AG04449 (cell line): ENCODE results near the gene PRKN.

Source experiments
- CTCF ChIA-PET: fragments of 350-600 bp; formaldehyde crosslinking; extraction: SDS; loops from one replicate; lab custom pipeline; 2021; ENCODE audit warnings: antibody characterized with exemption; lab: Yijun Ruan, JAX
- POLR2A ChIA-PET: fragments of 400-600, 350-600 bp; formaldehyde crosslinking; extraction: SDS; loops from one replicate; lab custom pipeline; 2020; ENCODE audit warnings: antibody characterized with exemption, inconsistent platforms; lab: Yijun Ruan, JAX
- DNase-seq: peaks from one replicate; pipeline ENCODE4 v3.0.0-alpha.2; 2010; ENCODE audit warnings: low read depth, low spot score
- H3K4me3 ChIP-seq: 2 replicates; pipeline ENCODE4 v1.5.1; 2011; ENCODE audit warnings: low read depth, mild to moderate bottlenecking, control low read depth, low read length
- CTCF ChIP-seq: IDR thresholded peaks from one replicate; pipeline ENCODE4 v1.5.1; 2011; ENCODE audit warnings: mild to moderate bottlenecking, moderate library complexity, low read length, control low read depth, inconsistent platforms; ENCODE audit not compliant: insufficient read depth; ENCODE audit errors: missing control alignments

PRKN gene

DNA sequence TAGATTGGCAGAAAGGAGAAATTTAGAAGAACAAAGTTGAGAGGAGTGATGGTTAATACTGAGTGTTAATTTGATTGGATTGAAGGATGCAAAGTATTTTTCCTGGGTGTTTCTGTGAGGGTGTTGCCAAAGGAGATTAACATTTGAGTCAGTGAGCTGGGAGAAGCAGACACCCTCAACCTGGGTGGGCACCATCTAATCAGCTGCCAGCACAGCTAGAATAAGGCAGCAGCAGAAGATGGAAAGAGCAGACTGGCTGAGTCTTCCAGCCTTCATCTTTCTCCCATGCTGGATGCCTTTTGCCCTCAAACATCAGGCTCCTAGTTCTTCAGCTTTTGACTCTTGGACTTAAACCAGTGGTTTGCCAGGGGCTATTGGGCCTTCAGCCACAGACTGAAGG, 1016.1 kb downstream of the PRKN start:
- CTCF ChIA-PET: no interaction called here
- no peak overlapping the region for H3K4me3 ChIP-seq
- TF ChIP-seq CTCF: no peak
- DNase-seq: no peak
- POLR2A ChIA-PET: no interaction called here

DNA sequence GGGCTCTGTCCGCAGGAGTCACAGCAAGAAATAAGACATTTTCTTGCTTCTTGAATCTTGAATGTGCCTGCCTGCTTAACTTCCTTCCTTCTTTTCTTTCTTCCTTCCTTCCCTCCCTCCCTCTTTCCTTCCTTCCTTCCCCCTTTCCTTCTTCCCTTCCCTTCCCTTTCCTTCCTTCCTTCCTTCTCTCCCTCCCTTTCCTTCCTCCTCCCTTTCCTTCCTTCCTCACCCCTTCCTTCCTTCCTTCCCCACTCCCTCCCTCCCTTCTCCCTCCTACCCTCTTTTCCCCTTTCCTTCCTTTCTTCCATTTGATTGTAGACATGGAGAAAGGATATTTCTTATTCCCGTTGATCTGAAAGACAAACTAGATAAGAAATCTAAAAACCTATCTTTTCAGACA, 1016.9 kb downstream of the PRKN start:
- DNase-seq: no peak
- ChIA-PET POLR2A (no interaction called here), CTCF (no interaction called here)
- TF ChIP-seq CTCF: no peak
- no peak overlapping the region for H3K4me3 ChIP-seq

GRCh38 chr6:161701056-161701455, 1026.5 kb downstream of the PRKN start:
- no peak for TF ChIP-seq CTCF
- CTCF ChIA-PET: no interaction called here
- no peak overlapping the region for H3K4me3 ChIP-seq
- POLR2A ChIA-PET: no interaction called here
- no peak for DNase-seq

GRCh38 chr6:161696801-161697200, 1030.8 kb downstream of the PRKN start:
- CTCF ChIA-PET: interaction anchor here (0.8 to 3.6 kb wide), 6 partner anchors 13 to 306 kb away, joined by 3 to 43 read pairs (median 3); no protein-coding TSS in a partner anchor
- TF ChIP-seq CTCF: no peak

GRCh38 chr6:161694995-161695394, 1032.6 kb downstream of the PRKN start:
- POLR2A ChIA-PET: no interaction called here
- DNase-seq: no peak
- TF ChIP-seq CTCF: peak; percentile 40

More at GRCh38 chr6:161696801-161697200, 1030.8 kb downstream of the PRKN start:
- DNase-seq: no peak
- no peak overlapping the region for H3K4me3 ChIP-seq
- POLR2A ChIA-PET: no interaction called here

GRCh38 chr6:161686655-161687054, 1040.9 kb downstream of the PRKN start:
- TF ChIP-seq CTCF: no peak
- ChIA-PET CTCF (no interaction called here), POLR2A (no interaction called here)
- no peak overlapping the region for H3K4me3 ChIP-seq
- no peak for DNase-seq

More at GRCh38 chr6:161694995-161695394, 1032.6 kb downstream of the PRKN start:
- CTCF ChIA-PET: interaction anchor here (0.7 to 3.6 kb wide), 9 partner anchors 39 to 304 kb away, joined by 3 to 43 read pairs (median 3); no protein-coding TSS in a partner anchor
- no peak overlapping the region for H3K4me3 ChIP-seq
